HG03520 (cell line): Measurements from ENCODE around the gene PEPD.

Experiments used
- ATAC-seq: cut with Tn5 transposase; IDR thresholded peaks from one replicate; pipeline ENCODE4 v1.9.1; 2021; ENCODE audit warnings: mild to moderate bottlenecking, moderate library complexity; ENCODE audit not compliant: unreplicated experiment

PEPD gene

DNA sequence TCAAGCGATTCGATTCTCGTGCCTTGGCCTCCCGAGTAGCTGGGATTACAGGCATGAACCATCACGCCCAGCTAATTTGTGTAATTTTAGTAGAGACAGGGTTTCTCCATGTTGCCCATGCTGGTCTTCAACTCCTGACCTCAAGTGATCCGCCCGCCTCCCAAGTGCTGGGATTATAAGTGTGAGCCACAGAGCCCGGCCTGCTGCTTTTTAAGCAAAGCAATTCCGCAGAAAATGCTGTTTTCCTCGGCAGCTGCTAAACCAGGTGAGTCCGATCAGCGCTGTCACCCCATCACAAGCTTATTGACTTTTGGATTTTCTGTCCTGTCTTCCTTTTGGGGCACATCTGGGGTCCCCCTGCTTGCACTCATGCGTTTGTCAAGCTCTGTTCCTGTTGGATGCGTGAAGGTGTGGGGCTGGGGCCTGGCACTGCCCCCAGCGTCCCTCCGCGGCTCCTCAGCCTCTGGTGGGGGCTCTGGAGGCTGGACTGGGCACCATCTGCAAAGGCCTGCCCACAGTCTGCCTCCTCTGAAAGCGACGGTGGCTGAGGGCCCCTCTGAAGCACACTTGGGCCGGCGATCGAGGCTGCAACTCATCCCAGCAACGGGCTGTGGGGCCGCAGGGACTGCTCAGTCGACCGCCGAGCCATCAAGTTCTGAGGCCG, 122.4 kb downstream of the PEPD start:
- no peak for ATAC-seq

DNA sequence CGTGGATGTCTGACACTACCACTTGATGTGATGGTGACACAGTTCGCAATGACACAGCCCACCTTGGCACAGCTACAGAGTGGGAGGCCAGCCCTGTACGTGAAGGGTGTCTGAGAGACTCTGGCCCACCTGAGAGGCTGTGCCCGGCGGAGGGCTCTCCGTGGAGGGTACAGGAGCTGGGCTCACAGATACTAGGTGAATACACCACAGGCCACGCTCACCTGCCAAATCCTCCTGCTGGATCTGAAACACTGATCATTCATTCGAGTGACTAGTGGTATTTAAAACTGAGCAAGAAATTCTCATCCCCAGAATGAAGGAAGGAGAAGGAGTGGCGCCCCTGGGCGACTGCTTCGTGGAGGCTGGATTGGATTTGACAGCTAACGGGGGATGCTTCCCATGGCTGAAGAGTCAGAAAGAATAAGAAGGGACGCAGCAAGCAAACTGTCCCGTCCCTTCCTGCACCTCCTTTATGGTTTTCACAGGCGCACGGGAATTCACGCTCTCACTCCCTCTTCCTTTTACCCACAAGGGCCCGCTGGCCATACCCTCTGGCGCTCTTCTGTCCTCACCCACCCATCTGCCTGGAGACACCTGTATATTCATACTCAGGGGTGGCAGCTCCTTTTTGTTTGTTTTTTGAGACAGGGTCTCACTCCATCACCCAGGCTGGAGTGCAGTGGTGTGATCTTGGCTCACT, 123.1 kb downstream of the PEPD start:
- no peak for ATAC-seq

DNA sequence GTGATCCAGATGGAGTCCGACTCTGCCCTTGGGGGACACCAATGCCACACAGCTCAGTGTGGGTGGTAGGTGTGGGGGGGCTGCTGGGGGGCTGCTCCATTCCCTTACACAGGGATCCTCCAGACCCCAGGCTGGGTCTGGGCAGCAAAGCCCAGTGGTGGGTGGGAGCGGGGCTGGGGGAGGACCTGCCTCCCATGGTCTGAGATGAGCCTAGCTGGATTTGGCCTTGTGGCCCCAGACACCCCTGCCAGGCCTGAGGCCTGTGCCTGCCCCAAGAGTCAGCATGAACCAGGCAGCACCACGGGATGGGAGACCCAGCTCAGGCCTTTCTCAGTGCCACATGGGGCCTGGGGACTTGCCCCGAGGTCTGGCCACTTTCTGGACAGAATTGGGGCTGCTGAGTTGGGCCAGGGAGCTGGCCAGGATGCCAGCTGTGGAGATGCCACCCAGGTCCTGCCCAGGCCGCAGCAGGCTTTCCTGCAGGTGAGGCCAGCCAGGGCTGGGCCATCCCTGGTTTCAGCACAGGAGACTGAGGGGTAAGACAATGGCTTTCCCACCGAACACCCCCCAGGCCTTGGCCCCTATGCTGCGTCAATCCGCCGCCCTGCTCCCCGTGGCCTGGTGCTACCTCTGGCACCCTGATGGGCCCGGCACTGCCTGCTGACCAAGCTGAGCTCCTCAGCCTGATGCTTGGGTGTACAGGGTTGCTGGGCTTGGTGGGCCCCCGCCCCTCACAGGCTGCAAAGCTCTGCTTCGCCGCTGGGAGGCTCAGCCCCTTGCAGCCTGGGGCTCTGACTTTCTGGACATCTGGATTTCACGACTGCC, 123.8 kb downstream of the PEPD start:
- no peak for ATAC-seq

DNA sequence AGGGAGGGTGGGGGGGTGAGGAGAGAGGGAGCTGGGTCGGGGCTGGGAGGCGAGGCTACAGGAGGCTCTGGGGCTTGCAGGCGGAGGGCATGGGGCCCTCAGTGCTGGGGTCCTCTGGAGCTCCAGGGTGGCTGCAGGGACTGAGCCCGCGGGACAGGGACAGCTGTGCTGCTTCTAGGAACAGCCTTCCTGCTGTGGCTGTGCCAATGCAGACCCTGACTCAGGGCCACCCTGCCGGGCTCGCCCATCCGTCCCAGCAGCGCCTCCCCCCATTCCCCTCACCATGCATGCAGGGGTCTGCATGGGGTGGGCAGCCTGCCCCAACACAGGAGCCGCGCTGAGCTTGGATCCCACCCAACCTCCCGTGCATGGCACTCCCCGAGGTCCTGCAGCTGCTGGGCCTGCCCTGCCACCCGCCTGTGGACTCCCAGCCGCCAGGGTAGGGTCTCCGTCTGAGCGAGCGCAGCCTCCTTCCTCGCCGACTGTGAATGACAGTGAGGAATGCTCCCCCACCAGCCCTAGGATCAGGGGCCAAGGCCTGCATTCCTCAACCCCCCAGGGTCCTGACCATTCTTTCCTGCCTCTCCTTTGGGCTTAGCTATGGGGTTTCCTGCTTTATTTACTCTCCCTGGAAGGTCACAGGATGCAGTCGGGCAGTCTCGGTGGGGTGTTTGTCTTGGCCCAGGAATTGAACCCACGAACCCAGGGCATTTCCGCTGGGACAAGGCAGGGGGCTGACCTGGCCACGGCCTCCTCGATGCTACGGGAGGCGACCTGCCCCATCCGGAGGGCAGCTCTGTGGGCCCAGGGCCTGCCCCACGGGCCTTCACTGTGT, 124.7 kb downstream of the PEPD start:
- no peak for ATAC-seq

DNA sequence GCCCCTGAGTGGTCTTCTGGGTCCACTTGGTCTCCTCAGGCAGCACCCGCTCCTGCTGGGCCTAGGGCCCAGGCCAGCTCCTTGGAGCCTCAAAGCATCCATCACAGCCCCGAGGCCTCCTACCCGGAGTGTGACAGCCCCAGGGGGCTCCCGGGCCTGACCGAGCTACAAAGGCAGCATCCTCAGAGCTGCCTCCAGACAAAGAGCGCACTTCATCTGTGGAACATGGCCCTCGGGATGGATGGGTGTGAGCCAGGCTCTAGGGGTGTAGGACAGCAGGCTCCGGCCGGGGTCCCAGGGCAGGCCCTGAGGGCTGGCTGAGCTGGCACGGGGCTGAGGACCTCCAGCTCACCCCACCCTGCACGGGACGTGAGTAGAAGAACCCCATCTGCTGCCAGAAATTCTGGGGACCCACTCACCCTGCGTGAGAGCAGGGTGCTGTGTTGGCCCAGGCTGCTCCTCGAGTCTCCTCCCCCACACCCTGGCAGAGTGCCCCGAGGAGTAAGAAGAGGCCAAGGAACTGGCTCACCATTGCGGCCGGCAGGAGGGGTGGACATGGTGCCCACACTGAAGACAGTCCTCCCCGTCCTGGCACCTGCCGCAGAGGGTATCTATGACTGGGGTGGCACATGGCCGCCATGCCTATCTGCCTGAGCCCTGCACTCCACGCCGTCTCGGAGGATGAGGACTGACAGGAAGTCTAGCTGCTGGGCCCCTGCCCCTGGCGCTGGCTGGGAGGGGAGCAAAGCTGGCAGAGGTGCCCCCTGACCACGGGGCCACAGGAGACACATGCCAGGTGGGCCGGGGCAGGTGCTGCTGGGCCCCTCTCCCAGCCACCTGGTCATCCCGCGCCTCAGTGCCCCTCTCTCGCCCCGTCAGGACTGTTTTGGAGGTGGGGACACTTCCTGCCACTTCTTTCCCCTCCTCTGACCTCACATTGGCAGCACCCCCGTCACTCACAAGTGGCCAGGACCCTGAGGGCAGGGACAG, 125.7 kb downstream of the PEPD start:
- no peak for ATAC-seq

DNA sequence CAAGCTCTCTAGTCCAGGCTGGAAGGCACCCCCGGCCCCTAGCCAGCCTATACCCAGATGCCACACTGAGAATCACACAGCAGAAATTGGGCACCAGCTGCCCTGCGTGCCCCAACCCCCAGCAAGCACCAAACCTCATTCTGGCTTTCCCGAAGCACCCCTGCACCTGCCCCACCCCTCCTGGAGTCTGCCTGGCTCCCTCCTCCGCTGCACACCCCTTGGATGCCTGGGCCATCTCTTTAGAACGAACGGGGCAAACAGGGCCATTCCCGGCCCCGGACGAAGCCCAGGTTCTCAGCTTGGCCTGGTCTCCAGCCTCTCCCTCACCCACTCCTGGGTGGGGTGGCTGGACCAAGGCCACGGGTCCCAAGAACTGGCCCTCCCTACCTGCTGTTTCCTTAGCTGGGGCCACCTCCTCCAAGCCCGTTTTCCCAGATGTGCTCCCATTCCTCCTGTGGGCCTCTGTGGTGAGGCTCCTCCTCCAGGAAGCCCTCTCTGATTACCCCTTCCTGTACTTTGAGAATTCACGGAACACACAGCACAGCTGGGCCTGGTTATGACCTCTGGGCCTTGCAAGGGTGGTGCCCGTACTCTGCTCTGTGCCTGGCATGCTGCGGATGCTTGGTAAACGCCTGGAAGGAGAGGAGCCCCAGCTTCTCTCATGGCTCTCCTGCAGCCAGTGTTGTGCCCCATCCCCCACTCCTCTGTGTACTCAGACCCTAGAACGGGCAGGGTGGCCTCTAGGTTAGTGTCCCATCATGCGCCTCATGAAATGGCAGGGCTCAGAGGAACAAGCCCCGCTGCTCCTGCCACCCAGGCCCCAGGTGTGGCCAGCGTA, 126.6 kb downstream of the PEPD start:
- ATAC-seq = no peak

DNA sequence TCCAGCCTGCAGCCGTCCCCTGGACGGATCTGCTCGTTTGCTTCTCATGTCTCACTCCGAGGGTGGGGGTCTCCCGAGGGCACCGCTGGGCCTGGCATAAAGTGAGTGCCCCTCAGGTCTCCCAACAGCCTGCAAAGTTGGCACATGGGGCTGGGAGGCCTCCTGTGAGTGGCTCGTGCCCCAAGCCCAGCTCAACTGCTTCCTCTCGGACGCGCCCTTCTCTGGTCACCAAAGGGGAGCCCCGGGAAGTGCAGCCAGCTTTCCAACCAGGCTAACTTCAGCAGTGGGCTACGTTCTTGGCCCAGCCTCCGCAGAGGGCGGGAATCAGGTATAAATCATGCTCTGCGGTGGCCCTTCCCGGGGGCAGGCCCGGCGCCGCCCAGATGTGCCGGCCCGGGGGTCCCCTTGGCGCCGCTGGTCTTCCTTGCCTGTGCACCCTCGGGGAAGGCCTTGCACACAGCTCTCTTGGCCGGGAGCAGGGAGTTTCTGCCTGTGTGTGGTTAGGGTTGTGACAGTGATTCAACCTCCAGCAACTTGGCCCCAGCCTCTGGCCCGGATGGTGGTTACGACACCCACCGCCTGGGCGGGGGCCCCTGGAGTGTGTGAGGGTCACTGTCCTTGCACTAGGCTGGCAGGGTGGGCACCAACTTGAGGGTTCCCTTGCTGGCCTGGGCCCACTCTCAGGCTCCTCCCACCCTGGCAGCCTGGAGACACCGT, 127.4 kb downstream of the PEPD start:
- no peak for ATAC-seq

DNA sequence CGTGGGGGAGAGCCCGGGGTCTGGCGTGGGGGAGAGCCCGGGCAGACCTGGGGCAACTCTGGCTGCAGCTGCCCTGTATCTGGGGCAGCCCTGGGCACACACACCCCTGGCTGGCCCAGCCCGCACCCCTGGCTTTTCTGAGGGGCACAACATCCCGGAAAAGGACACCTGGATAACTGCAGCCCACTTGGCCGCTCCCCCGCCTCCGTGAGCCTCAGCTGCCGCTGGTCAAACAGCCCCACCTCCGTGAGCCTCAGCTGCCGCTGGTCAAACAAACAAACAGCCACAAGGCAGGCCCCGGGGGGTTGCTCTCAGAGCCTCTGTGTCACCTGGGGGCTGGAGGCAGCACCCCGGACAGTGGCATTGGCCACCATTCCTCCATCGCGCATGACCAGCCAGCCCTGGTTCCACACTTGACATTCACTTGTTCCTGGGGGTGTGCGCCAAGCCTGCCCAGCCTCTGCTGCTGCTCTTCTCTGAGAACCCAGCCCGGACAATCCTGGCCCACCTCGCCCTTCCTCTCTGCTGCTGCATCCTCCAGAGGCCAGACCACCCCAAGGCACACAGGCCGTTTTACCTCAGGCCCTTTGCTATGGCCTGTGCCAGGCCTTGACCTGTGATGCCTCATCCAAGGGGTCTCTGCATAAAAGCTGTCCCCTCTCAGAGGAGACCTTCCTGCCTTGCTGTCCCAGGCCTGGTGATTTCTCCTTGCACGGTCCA, 128.1 kb downstream of the PEPD start:
- no peak for ATAC-seq

DNA sequence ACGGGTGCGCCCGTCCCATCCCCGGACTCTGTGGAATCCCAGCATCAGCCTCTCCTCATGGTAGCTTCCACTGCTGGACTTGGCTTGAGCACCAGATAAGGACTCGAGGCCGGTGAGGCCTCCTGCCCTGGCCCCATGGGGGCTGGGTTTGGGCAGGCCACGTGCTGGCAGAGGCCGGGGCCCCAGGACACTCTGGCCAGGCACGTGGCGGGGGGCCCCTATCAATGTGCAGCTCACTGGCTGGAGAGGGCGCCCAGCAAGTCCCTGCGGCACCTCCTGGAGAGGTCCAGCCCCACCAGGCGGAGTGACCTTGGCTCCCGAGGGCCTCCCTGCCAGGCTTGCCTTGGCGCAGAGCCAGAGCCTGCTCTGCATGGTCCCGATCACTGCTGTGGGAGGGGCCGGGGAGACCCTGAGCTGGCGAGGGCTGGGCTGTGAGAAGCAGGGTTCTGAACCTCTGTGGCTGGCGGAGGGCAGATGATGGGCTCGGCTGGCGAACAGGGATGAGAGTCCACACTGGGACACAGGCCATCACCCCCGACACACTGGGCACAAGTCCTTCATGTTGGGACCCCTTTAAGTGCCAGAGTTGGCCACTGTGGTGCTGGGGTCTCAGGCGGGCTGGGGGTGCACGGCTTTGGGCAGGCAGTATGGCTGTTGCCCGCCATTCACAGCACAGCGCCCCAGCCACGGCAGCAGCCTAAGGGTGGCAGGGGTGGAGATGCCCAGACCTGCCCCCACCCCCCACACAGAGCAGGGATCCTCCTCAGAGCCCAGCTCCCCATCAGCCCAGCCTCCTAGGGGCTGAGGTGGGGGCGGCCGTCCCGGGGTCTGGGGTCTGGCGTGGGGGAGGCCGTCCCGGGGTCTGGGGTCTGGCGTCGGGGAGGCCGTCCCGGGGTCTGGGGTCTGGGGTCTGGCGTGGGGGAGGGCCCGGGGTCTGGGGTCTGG, 129.0 kb downstream of the PEPD start:
- ATAC-seq = no peak

DNA sequence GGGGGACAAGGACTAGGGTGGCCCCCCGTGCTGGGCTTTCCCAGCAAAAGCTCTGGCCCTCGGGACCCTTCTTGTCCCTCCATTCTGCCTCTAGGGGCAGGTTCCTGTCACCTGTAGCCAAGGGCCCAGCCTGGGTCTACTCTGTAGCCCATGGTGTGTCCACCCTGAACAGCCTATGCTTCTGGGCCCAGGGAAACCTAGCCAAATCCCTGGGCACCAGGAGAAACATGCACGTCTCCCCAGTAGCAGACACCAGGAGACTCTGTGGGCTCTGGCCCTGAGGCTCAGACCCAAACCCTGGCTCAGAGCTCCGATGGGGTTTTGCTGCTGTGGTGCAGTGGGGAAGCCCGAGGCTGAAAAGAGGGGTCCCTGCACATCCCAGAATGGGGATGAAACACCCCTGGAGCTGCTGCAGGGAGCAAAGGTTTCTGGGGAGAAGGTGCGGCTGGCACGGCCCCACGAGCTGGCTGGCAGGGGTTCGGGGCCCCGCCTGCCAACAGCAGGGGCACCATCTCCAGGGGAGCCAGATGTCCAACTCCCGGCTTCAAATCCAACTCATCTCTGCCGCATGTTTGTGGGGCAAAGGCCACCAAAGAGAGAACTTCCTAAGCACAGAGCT, 129.9 kb downstream of the PEPD start:
- no peak for ATAC-seq

DNA sequence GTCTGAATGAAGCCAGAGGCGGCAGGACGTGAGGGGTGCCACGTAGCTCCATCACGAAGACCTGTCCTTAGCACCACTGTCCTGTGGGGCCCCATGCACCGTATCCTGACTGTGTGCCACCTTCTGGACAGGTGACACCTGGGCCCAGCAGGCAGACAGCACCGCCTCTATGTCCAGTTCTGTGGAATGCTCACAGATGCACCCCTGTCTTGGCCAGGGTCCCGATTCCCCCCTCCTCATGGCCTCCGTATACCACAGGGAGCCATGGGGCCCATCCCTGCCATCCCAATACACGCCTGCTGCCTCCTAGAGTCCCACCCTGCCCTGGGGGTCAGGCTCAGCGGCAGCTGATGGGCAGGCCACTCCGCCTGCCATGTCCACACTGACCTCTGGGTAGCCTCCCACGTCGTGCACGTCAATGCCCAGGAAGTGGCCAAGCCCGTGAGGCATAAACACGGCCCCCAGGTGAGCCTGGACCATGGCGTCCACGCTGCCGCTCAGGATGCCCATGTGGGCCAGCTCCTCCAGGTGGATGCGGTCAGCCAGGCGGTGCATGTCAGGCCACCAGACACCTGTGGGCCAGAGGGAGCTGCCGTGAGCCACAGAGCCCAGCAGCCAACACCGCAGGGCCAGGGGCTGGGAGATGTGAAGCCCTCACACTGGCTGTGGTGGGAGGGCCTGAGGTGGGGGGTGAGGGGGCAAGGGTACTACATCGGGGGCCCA, 130.5 kb downstream of the PEPD start:
- no peak for ATAC-seq

DNA sequence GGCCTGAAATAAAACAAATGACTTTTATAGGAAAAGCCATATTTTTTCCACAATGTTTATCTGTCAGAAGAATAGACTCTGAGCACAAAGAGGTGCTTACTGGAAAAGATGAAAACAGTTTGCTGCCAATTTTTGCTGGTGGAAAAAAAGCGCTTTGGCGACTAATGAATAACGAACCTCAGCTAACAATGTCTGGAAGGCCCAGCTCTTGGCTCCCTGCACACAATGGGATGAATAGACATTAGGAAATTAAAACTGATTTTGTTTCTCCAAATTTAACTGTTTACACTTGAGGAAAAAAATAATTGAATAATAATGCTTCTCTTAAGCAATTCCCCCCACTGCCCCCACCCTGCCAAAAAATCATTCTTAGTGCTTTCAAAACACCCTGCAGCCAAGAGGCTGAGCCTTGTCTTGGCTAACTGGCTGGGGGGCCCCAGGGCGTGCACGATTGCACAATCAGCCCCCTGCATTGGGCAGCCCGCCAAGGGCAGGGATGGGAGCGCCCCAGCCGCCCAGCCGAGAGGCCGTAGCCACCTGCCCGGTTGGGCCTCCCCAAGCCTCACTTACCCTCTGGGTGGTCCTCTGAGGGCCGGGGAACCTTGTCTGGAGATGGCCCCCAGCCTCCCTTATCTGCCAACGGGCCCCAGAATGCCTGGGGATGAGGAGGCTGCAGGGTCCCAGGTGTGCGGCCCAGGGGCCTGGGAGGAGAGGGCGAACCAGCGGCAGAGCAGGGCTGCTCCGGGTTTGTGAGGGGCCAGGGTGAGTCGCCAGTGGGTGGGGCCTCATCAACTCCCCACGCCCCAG, 131.3 kb downstream of the PEPD start:
- ATAC-seq = no peak

DNA sequence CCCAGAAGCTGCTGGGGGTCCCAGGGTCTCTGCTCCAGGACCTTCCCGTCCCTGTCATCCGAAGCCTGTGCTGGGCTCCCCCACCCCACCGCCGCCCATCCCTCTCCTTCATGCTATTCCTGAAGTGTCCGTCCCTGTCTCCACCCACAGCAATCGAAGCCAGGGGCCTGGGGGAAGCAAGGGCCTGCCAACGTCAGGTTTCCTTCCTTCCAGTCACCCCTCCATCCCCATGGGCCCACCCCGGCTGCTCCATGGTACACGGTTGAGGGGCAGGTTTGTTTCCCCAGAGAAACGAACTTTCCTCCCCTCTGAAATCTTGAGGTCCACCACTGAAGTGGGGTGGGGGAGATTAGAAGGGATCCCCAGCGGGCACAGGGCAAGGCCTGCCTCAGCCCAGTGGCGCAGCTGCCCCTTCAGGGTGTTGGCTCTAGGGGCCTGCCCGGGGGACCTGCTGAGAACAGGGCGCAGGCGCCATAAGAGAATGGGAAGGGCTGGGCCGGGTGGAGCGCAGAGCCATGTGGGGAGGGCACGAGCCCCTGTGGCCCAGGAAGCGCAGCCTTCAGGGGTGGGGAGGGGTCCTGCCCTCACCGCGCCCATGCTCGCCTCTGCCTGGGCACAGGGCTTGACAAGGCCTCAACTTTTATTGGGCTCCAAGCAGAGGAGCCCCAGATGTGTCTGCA, 132.0 kb downstream of the PEPD start:
- no peak for ATAC-seq
